Measurements from ENCODE around the gene MLLT6.
A peak's percentile ranks its signal among the peaks of the same experiment; 100 is the strongest.

The MLLT6 gene

DNA sequence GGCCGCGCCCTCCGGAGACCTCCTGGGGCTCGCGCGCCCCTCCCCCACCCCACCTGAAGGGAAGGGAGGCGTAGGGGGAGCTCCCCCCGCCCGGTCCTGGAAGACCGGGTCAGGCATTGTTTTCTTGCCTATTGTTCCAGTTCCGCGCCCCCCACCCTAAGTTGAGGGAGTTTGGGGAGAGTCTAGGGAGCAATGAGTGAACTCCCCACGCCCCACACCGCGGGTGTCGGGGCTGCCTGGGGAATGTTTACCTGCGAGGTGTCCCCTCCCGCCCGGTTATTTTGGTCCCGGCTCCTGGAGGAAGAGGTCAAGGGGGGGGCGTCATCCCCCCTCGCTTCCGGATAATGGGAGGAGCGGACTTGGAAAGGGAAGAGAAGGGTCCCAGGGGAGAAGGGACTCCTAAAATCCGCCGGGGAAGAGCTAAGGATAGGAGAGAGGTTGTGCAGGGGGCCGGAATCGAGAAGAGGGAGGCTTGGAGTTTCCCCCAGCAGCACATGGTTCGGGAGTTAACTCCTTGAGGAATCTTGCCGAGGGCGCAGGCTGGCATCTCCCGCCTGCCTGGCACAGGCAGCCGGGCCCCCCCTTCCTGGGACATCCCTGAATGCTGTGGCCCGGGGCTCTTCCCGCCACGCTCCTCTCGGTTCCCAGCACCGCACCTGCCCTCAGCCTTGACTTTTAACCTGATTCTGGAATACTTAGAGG, 881 bp downstream of the MLLT6 start:
- H3K4me3 ChIP-seq (ENCODE audit: low read depth, low read length): peak overlapping the region; percentile 76
- TF ChIP-seq, protein P1, sequence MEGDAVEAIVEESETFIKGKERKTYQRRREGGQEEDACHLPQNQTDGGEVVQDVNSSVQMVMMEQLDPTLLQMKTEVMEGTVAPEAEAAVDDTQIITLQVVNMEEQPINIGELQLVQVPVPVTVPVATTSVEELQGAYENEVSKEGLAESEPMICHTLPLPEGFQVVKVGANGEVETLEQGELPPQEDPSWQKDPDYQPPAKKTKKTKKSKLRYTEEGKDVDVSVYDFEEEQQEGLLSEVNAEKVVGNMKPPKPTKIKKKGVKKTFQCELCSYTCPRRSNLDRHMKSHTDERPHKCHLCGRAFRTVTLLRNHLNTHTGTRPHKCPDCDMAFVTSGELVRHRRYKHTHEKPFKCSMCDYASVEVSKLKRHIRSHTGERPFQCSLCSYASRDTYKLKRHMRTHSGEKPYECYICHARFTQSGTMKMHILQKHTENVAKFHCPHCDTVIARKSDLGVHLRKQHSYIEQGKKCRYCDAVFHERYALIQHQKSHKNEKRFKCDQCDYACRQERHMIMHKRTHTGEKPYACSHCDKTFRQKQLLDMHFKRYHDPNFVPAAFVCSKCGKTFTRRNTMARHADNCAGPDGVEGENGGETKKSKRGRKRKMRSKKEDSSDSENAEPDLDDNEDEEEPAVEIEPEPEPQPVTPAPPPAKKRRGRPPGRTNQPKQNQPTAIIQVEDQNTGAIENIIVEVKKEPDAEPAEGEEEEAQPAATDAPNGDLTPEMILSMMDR (IDR thresholded peaks at IDR 0.05; ENCODE audit: insufficient read depth, low read length, missing control alignments): no peak
- DNase-seq (ENCODE audit: low read depth, low spot score): no peak
- ChIA-PET POLR2A (interaction anchor here (1.4 kb wide), 1 partner anchor 22 kb away, joined by 3 read pairs; no protein-coding TSS in a partner anchor), CTCF (interaction anchor here (1.4 to 3.4 kb wide), 2 partner anchors 29 kb away, joined by 4 to 16 read pairs; no protein-coding TSS in a partner anchor)

DNA sequence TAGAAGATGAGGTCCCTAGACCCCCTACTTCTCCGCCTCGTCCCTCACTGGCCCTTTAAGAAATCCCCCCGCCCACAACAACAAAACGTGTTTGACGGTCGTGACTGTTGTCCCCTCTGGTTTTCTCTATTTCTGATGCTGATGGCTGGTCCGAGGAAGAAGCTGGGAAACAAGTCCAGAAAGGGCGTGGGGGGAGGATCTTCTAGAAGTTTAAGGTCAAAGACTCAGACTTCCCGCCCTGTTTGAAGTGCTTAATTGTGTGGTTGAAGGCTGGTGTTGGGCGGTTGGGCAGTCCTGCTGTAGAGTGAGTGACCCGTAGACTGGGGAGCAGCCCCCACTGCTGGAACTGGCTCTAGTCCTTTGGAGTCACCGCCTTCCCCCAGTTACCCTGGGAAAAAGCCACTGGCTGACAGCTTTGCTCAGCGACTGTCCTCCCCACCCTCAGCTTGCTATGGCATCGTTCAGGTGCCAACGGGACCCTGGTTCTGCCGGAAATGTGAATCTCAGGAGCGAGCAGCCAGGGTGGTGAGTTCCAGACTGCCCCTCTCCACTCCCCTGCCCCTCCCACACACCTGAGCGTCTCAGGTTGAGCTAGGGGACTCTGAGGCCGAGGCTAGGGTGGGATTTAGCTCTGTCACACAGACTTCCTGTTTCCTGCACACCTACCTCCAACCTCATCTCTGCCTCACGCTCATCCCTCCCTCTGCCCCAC, 1.6 kb downstream of the MLLT6 start:
- POLR2A ChIA-PET: interaction anchor here (1.4 kb wide), 1 partner anchor 21 kb away, joined by 3 read pairs; no protein-coding TSS in a partner anchor
- TF ChIP-seq, protein P1 (IDR thresholded peaks at IDR 0.05; ENCODE audit: insufficient read depth, low read length, missing control alignments): no peak
- CTCF ChIA-PET: interaction anchor here (1.4 to 3.4 kb wide), 2 partner anchors 28 to 30 kb away, joined by 4 to 16 read pairs; no protein-coding TSS in a partner anchor
- H3K4me3 ChIP-seq (ENCODE audit: low read depth, low read length): peak overlapping the region; percentile 76
- no peak for DNase-seq (ENCODE audit: low read depth, low spot score)

DNA sequence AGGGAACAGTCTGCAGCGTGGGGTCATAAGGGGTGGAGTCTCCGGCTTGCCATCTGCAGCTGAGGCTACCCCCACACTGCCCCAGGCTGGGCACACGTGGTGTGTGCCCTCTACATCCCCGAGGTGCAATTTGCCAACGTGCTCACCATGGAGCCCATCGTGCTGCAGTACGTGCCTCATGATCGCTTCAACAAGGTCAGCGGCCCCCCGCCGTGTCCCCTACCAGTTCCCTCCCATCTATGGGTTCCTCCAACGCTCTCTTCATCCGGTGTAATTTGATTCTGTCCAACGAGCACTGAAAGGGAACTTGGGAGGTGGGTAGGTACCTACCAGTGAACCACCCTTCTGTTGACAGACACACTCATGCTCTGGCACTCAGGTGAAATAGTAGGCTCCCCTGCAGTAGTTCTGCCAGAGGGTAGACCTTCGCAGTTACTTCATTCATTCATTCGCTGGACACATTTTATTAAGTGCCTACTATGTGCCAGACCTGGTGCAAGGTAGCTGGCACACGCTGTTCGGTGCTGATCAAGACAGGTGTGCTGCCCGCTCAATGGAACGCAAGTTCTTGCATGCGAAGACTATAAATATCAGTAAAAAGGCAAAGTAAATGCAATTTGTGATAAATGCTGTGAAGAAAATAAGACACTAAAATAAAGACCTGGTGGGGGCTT, 2.7 kb downstream of the MLLT6 start:
- CTCF ChIA-PET: interaction anchor here (1.3 to 3.4 kb wide), 2 partner anchors 10 to 27 kb away, joined by 3 to 16 read pairs; no protein-coding TSS in a partner anchor
- H3K4me3 ChIP-seq (ENCODE audit: low read depth, low read length): no peak overlapping the region
- no peak for DNase-seq (ENCODE audit: low read depth, low spot score)
- POLR2A ChIA-PET: interaction anchor here (1.4 kb wide), 1 partner anchor 11 kb away, joined by 3 read pairs; no protein-coding TSS in a partner anchor
- TF ChIP-seq, protein P1 (IDR thresholded peaks at IDR 0.05; ENCODE audit: insufficient read depth, low read length, missing control alignments): no peak

DNA sequence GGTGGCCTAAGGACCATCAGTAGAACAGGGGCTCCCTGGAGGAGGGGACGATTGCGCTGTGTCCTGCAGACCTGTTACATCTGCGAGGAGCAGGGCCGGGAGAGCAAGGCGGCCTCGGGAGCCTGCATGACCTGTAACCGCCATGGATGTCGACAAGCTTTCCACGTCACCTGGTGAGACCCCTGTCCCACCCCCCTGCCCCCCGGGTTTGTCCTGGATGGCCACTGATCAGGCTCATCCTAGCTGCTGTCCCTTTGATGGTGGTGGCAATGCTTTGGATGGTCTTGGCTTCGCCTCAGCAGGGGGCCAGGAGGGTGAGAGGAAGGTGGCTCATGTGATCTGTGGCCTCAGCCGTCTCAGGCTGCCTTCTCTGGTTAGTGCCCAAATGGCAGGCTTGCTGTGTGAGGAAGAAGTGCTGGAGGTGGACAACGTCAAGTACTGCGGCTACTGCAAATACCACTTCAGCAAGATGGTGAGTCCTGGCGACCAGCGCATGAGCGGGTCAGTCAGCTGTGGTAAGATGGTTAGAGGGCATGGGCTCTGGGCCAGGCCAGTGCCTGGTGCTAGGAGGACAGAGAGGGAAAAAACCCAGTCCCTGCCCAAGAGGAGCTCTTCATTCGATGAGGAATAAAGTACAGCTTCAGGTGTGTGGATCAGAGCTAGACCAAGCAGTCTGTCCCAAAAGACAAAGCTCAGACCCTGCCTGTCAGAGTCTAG, 4.2 kb downstream of the MLLT6 start:
- no peak overlapping the region for H3K4me3 ChIP-seq (ENCODE audit: low read depth, low read length)
- no peak for DNase-seq (ENCODE audit: low read depth, low spot score)
- CTCF ChIA-PET: interaction anchor here (1.3 to 4.1 kb wide), 5 partner anchors 9 to 31 kb away, joined by 3 to 22 read pairs (median 15); no protein-coding TSS in a partner anchor
- TF ChIP-seq, protein P1 (IDR thresholded peaks at IDR 0.05; ENCODE audit: insufficient read depth, low read length, missing control alignments): no peak
- POLR2A ChIA-PET: interaction anchor here (1.4 to 1.5 kb wide), 2 partner anchors 9 to 25 kb away, joined by 3 to 4 read pairs; no protein-coding TSS in a partner anchor

DNA sequence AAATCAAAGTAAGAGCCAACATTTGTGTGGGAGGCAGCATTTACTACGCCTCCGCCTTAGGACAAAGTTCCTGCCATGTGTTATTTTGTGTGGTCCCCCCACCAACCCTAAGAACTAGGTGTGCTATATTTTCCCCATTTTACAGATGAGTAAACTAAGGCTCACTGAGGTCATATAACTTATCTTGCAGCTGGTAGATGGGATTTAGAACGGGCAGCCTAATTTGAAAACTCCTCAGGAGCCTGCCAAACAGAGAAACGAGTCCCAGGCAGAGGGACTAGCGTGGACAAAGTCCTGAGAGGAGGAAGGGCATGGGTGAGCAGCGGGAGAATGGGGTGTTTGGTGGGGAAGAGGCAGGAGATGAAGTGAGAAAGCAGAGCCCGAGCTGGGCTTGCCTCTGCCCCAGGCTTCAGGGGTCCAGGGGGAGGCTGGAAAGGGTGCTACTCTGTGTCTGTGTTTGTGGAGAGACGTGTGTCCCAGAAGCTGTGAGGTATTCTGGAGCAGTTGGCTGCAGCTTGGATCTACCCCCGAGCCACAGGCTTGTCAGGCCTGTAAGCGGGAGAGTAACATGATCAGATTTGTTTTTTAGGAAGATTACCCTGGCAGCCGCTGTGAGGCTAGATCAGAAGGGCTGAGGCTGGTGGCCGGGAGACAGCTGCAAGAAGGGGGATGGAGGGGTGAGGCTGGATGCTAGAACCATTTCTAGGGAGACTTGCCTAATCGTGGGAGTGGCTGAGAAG, 5.0 kb downstream of the MLLT6 start:
- ChIA-PET CTCF (interaction anchor here (1.0 to 4.1 kb wide), 5 partner anchors 13 to 33 kb away, joined by 4 to 22 read pairs (median 5); no protein-coding TSS in a partner anchor), POLR2A (interaction anchor here (1.5 kb wide), 1 partner anchor 25 kb away, joined by 4 read pairs; no protein-coding TSS in a partner anchor)
- no peak for DNase-seq (ENCODE audit: low read depth, low spot score)
- TF ChIP-seq, protein P1 (IDR thresholded peaks at IDR 0.05; ENCODE audit: insufficient read depth, low read length, missing control alignments): no peak
- no peak overlapping the region for H3K4me3 ChIP-seq (ENCODE audit: low read depth, low read length)

Data from AG04449 (cell line).